HG03378 (cell line): ENCODE measurements around the gene S100A11.
"Not testable (repeated sequence)": the region's sequence is repeated elsewhere in the genome, so short reads cannot be mapped to it uniquely, and the experiment has no call there.

ENCODE experiments used
- ATAC-seq: cut with Tn5 transposase; IDR thresholded peaks from one replicate; pipeline ENCODE4 v1.9.1; 2021; ENCODE audit warnings: mild to moderate bottlenecking, moderate library complexity; ENCODE audit not compliant: unreplicated experiment

The S100A11 gene

DNA sequence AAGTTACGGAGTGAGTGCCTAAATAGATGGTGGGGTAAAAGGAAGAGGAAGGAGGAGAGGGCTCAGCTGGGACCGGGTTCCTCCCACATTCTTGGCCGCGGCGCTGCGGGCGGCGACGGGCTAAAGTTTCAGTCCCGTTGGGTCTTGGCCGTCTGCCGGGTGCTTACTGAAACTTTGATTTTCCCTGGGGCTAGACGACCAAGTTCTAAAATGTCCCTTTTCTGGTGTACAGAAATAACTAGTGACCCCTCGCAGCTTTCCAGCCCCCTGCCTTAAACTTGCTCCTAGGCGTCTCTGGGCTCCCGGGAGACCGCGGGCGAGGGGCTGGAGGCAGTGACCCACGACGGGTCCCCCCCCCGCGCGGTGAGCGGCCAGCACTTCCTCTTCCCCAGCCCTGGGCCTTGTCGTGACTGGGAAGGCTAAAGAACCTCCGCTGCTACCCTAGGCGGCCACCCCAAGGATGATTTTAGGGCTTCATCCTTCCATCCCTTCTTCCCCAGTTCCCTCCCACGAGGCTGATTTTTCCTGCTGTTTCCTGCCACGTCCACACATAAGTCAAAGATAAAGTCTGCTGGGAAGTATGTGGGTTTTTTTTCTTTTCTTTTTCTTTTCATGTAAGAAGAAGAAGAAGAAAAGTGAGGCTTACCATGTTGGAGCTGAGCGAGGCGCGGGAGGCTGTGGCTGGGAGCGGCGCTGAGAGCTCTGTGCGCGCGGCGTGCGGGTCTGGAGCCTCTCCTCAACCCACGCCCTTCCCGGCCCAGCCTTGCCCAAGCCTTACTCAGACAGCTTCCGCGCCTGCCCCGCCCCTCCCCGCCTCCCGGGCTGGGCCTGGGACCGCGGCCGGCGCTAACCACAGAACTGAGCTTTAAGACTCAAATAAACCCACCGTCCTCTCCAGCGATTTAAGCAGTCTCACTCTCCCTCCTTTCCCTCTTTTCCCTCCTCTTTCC is at the start of gene S100A11:
TSS of gene S100A11 (minus strand) at position 738 of the 950 bp plus-strand sequence. CDS start at position 649, 89 bp downstream.
- no peak for ATAC-seq

DNA sequence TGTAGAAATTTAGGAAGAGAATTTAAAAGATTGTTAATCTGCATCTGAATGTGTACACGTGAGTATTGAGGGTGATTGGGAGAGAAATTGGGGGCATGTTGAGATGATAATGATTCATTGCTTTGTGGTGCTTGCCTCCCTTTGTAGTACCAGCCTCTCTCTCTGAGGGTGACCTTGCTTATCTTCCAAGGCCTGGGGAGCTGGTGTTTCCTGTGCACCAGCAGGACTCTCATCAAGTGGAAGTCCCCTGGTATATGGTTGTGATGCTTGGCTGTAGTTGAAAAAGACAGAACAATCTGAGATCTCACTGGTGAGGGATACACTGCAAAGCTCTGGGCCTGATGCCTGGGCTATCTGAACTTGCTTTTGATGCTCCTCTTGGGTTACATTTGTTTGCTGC is 48.0 kb upstream of the S100A11 start:
- ATAC-seq = no peak

DNA sequence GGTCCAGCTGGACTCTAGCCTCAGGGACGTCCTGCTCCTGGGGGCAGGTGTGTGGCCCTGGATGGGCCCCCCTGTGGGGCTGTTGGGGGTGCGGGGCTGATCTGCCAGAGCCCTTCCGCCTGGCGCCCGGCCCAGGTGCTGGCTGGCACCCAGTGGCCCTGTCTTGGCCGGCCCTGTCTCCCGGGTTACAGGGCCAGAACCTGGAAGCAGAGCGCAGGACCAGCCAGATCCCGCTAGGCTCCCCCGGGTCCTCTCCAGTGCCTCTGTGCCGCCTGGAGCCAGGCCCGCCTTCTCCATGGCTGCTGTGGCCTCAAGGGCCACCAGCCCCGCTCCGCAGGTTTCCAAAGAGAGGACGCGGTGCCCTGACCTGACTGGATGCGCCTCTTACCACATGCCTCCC is 44.2 kb upstream of the S100A11 start:
- not testable (repeated sequence) for ATAC-seq

DNA sequence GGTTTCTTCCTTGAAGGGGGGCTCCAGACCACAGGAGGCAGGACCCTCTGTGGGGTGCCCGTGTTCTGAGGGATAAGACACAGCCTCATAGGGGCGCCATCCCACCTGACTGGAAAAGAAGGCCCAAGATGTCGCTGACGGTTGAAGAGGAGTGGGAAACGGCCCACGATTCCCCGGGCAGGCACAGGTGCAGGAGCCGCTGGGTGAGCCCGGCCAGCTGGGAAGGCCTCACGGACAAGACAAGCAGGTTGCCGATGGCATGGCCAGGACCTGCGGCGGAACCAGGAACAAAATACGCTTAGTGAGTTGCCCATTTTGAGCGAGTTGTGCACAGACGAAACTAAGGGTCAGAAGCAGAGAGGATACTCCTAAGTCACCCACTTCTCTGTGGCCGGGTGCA is 43.7 kb upstream of the S100A11 start:
- not testable (repeated sequence) for ATAC-seq

DNA sequence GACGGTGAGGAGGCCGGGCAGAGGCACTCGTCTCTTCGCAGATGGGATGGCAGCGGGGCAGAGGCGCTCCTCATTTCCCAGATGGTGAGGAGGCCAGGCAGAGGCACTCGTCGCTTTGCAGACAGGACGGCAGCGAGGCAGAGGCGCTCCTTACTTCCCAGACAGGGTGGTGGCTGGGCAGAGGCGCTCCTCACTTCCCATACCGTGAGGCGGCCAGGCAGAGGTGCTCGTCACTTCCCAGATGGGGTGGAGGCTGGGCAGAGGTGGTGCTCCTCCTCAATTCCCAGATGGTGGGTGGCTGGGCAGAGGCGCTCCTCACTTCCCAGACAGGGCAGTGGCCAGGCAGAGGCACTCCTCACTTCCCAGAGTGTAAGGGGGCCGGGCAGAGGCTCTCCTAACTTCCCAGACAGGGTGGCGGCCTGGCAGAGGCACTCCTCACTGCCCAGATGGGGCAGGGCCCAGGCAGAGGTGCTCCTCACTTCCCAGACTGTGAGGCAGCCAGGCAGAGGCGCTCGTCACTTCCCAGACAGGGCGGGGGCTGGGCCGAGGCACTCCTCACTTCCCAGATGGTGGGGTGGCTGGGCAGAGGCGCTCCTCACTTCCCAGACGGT is 42.1 kb upstream of the S100A11 start:
- no peak for ATAC-seq

DNA sequence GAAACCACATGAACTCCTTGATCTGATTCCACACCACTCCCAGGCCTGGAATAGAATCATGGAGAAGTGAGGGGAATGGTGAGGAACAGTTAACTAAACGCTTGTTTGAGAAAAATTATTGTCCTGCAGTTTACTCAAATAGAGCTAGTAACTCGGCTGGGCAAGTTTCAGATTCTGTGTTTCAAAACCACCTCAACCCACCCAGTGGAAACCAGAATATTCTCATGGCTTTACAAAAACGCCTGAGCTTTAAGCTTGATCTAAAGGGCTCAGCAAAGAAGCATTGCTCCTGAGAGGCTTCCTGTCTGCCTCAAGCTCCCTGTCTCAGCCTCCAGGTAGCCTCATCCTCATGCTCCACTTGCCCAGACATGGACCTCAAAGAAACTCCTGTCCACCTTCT is 35.5 kb upstream of the S100A11 start:
- ATAC-seq = no peak

DNA sequence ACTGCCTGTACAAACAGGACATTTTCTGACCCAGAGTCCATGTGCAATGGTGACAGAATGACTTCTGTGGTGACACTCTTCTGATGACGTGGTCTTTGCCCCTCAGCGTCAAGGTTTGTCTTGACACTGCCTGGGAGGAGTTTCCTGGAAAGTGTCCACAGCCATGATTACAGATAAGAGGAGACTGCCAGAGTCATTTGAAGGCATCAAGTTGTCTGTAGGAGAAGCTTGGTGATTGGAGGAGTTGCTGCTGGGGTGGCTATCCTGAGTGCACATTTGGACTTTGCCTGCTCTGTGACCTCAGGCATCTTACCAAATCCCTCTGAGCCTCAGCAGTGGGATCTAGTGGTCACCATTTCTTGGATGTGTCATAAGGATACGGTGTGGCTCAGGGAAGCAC is 34.3 kb upstream of the S100A11 start:
- ATAC-seq = no peak

DNA sequence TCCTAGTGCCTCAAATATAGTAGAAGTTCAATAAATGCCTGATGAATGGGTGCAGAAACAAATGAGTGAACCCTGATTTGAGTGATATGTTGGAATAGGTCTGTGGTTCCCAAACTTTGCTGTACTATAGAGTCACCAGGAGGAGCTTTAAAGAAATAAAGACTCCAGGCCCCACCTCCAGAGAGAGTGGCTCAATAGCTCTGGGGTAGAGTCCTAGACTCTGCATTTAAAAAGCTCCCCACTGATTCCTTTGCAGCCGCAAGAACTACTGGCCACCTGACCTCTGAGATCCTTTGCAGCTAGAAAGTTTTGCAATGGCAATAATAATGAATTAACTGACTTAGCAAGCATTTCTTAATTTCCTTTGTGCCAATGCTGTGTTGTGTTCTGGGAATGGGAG is 31.1 kb upstream of the S100A11 start:
- no peak for ATAC-seq

DNA sequence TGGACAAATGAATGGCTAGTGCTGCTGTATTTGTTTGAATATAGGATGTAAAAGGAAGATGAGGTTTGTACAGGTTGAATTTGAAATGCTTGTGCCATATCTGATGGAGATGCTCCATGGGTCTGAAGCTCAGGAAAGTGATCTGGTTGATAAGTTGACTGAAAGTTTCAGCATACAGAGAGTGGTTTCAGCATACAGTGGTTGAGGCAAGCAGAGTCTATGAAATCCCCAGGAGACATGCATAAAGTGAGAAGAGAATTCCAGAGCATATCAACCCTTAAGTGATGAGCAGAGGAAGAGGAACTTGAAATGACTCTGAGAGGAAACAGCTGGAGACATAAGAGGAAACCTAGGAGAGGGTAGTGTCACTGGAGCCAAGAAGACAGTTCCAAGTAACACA is 30.3 kb upstream of the S100A11 start:
- no peak for ATAC-seq

DNA sequence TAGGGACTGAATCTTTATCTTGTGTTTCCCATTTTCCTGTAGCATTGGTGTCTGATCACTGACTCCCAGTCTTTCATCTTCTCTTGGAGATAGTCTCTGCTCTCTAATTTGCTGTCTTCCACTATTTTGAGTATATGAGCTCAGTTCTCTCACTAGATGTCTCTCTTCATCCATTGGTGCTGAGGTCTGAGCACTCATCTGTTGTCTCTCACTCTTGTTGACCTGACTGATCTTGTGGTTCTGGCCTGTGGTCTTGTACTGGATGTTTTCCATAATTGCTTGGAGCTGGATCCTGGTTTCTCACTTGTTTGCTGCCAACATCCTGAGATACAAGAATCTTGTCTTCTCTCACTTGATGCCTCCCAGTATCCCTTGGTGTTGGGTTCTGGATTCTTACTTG is 25.1 kb upstream of the S100A11 start:
- no peak for ATAC-seq

DNA sequence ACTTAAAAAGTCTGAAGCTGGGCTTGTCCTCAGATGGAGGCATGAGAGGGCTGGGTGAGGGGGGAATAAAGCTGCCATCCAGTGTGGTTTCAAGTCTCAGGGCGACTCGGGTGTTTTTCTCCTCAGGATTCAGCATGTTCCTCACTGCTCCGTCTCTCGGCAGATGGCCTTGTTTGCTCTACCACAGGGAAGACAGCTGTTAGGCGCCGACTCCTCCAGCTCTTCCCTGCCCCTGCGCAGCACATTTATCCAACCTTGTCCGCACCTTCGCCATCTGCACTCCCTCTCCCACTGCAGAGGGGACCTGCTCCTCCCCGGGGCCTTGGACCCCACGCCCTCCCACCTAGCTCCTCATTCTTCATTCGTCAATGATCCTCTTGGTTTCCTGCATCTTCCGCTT is 16.6 kb upstream of the S100A11 start:
- ATAC-seq = no peak

DNA sequence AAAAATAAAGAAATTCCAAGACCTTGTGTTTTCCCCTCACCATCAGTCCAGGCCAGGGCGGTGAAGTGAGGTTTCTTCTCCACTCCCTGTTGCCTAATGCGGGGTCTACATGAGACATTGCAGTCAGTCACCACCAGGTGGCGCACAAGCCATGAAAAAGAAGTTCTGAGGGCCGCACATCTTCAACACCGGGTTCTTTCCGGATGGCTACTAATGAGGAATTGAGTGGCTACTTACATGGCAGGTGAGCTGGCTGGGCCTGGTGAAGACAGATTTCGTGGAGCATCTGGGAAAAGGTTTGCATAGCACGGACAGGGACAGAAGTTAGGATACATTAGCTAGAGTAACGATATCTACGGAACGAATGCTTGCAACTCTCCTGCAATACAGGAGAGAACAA is 15.8 kb upstream of the S100A11 start:
- no peak for ATAC-seq

DNA sequence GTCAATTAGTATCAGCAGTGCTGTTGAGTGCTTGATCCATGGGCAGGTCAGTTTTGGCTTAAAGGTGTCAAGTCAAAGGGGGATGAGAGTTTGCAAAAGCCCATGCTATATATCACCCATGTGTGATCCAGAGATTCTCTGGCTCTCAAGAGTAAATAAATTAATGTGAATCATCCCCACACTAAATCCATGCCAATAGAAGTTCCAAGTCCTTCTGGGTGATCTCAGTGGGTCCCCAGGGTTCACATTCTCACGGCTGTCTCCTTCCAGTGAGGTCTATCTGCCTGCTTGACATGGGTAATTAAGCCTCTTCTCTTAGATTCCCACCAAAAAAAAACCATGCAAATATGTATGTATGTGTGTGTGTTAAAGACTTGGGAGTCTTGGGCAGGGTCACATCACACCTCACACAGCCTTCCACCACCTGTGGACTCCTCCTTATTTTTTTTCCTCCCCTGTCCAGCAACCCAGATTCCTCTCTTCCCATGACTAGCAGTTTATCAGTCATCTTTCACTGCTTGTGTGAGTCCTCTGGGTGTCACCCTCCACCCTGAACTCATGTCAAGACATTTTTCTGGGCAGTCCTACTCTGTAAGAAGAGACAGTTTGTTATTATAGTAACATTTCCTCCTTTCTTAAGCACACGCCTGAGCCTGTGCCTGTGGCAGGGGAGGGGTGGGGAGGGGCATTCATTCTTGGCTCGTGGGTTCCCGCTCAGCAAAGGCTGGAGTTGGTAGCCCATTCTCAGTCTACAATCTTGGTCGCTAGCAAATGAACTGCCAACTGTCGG is 14.3 kb upstream of the S100A11 start:
- no peak for ATAC-seq

DNA sequence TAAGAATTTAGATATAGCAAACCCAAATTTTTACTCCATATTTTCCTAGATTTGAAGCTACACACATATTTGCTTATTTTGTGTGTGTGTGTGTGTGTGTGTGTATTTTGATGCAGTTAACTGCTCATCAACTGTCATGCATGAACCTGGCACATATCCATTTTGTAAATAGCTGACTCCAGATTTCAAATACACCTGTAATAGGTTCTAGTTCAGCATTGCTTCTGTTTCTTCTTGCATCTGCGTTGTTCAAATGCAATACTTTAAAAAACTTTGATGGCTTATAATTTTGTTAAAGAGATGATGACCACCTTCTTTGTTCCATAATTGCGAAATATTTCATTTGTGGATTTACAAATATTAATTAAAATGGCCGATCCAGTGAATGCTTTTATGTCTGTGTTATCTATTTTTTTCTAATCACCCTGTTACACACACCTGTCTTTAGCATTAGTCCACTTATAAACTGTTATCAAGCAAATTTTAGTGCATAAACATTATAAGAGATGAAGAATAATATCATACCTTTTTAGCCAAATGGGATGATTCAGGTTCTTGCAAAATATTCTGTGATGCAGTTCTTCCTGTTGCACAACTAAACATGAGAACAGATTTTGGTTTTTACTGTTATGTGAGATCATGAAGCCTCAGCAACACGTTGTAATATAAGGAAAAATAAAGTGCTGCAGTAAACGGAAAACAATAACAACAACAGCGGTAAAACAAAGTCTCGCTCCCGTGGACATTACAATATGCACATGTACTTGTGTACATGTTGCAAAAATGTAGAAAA is 12.7 kb upstream of the S100A11 start:
- ATAC-seq = no peak

DNA sequence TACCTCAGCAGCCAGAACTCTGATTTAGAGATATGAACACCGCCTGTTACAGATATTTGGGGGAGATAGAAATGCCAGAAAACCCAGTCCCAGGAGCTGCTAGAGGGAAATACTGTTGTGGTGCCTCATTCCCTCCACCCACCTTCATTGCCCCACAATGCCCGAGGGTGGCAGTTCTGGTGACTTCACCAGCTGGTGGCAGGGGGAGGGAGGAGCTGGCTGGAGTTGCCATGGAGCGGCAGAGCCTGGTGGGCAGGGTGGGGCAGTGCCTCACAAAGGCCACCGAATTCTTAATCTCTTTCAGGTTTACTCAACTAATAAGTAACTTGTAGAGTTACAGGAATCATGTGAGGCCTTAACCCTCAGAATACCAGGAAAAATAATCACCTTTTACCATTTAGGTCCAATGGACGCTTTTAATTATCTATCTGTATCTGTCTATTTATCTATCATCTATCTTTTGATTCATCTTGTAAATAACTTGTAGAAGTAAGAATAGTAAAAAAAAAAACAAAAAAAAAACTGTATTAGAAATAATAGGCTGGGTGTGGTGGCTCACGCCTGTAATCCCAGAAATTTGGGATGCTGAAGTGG is 11.7 kb upstream of the S100A11 start:
- no peak for ATAC-seq

DNA sequence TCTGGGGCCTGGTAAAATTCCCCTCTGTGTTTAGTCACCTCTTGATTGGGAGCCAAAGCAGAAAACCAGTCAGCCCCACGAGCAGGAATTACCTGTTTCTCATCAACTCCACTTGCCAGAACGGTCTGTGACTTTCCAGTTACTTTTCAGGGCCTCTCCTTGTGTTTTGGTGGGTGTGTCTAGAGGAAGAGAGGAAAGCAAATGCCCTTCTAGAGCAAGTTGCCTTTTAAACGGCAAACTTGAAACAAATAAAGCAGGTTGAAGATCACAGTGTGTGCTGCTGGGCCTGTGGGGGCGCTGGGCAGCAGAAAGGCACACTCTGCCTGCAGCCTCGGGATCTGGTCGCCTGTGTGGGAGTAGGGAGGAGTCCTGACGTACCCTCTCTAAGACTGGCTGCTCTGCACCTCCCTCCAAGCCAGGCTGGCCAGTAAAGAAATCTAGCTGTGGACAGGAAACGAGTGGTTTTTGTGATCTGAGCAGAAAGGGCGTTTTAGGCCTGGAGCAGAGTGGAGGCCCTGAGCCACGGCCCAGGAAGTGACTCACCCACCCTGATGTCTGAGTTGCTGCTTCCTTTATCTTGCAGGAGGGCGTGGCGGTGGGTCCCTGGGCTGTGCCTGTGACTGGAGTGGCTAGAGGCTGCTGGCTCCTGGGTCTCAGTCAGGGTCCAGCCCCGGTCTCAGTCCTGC is 11.1 kb upstream of the S100A11 start:
- peak; percentile 97 for ATAC-seq

DNA sequence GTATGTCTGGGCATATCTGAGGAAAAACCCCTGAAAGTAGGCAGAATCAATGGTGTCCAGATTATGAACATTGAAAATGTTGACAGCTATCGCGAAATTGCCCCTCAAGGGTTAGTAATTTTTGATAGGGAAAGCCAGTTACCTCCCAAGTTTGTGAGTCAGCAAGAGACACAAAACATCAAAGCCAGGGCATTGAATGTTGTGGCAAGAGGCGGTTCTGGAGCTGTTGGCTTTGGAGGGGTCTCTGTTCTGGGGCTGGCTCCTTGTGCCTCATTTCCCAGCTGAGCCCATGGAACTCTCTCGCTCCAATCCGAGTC is 10.6 kb upstream of the S100A11 start:
- no peak for ATAC-seq

DNA sequence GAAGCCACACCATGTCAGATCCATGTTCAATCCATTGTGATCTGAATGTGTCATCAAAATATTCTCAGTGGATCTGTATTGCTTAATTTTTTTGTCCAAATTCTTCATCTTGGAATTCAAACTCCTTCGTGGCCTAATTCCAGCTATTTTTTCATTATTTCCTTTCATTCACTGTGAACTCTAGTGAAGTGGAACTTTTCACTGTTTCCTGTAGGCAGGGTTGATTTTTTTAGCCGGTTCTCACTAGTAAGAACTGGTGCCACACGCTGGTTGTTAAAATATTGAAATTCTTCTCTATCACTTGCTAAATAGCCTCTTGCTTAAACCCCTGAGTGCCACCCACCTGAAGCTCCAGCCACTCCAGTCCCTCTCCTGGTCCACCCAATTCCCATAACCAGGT is 7.6 kb upstream of the S100A11 start:
- ATAC-seq = no peak

DNA sequence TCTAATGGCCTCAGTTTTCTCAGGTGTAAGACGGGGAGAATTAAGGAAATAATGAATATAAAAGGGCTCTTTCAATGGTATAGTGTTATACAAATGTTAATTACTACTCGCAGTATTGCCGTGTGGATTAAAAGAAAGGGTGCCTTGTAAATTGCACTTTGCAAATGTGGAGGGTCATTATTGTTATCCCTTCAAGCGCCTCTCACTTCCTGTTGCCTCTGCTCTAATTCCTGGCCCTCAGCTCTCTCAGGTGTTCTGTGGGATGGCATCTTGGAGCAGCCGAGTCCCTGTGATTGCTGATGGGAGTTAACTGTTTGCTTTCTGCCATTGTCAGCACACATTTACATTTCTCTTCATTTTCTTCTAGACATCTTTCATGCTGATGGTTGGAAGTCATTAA is 7.1 kb upstream of the S100A11 start:
- no peak for ATAC-seq

DNA sequence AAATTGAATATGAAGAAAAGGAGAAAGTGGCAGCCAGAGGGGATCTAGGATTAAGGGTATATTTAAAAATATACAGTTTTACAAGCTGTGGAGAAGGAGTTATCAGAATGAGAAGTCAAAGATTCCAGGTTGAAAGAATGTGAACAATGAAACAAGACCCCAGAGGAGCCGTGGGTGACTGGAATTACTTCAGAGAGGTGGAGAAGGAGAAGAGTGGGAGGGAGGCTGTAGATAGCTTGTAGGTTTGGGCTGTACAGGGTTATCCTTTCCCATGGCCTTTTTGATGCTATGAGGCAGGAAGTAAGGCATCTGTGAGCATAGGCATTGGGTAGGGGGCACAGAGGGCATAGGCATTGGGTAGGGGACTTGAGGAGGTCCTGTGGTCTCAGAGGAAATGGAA is 5.2 kb upstream of the S100A11 start:
- no peak for ATAC-seq
